Right atrium auricular region (tissue), 2 donors: Measurements from ENCODE around the gene HSD17B2. TPM values are rescaled to one million over a fixed set of nuclear protein-coding genes. Genes with fewer than 3 reads are reported as not detected.

ENCODE experiments used
- DNase-seq: peaks from one replicate; pipeline ENCODE4 v3.0.0-alpha.2; 2019; ENCODE audit warnings: low spot score
- H3K27ac ChIP-seq, 2 donors: fragments of 200-600 bp; sonication (generic); 1 replicate in 1 of 2; 2 replicates in 1 of 2; pipeline ENCODE4 v1.5.1; 2016 to 2019
- H3K27me3 ChIP-seq, 2 donors: fragments of 200-600 bp; sonication (generic); one replicate each; pipeline versions ENCODE4 v1.5.1 to v1.6.0; 2017 to 2019
- H3K36me3 ChIP-seq: fragments of 200-600 bp; sonication (generic); one replicate; pipeline ENCODE4 v1.5.1; 2016
- H3K4me1 ChIP-seq, 2 donors: fragments of 200-600 bp; sonication (generic); one replicate each; pipeline versions ENCODE4 v1.5.1 to v1.6.0; 2017 to 2019
- H3K4me3 ChIP-seq, 2 donors: fragments of 200-600 bp; sonication (generic); 1 replicate in 1 of 2; 2 replicates in 1 of 2; pipeline ENCODE4 v1.5.1; 2017 to 2019; ENCODE audit warnings: mild to moderate bottlenecking in 1 of 2, moderate library complexity in 1 of 2
- H3K9me3 ChIP-seq, 2 donors: fragments of 200-600 bp; sonication (generic); one replicate each; pipeline ENCODE4 v1.5.1; 2019
- CTCF ChIP-seq, 2 donors: fragments of 200-600 bp; sonication (generic); IDR thresholded peaks; one replicate each; pipeline ENCODE4 v1.5.1; 2019; ENCODE audit warnings: antibody characterized with exemption in 2 of 2
- total RNA-seq, 2 donors: library from RNA; depleted of rRNA; stranded (reverse); fragments of >200 nt; gene quantifications; one replicate each; pipeline ENCODE4 v1.1.0, GENCODE V29; 2016

Gene HSD17B2
- total RNA-seq, 2 donors from 2014 or later, result not detected

GRCh38 chr16:82119405-82119804 is 84.4 kb downstream of the HSD17B2 start:
- no peak overlapping the region for H3K27ac ChIP-seq
- no peaks in the 10 kb centered on the region for H3K9me3 ChIP-seq
- no peak for TF ChIP-seq CTCF (IDR thresholded peaks at IDR 0.05)
- peaks cover 0 to under 1% of the 10 kb centered on the region in 2 donors for H3K27me3 ChIP-seq
- no peaks in the 10 kb centered on the region for H3K36me3 ChIP-seq
- no peak overlapping the region for H3K4me3 ChIP-seq
- no peaks in the 10 kb centered on the region for H3K4me1 ChIP-seq
- no peak for DNase-seq

GRCh38 chr16:82124651-82125050 is 89.6 kb downstream of the HSD17B2 start:
- H3K27me3 ChIP-seq, result no peaks in the 10 kb centered on the region
- DNase-seq, result no peak
- no peak overlapping the region for H3K27ac ChIP-seq
- H3K9me3 ChIP-seq, result peaks cover 3 to 21% of the 10 kb centered on the region in 2 donors
- H3K36me3 ChIP-seq, result no peaks in the 10 kb centered on the region
- H3K4me1 ChIP-seq, result no peaks in the 10 kb centered on the region
- no peak for TF ChIP-seq CTCF (IDR thresholded peaks at IDR 0.05)
- H3K4me3 ChIP-seq, result no peak overlapping the region

- Histone ChIP-seq H3K9me3 (peaks cover 3 to 16% of the 10 kb centered on the region in 2 donors), H3K4me1 (no peaks in the 10 kb centered on the region), H3K27me3 (no peaks in the 10 kb centered on the region), H3K36me3 (no peaks in the 10 kb centered on the region), H3K27ac (no peak overlapping the region), H3K4me3 (no peak overlapping the region)
- no peak for TF ChIP-seq CTCF (IDR thresholded peaks at IDR 0.05)
- DNase-seq, result no peak
These were observed 94.8 kb downstream of the HSD17B2 start for GRCh38 chr16:82129881-82130280.

GRCh38 chr16:82133798-82134197 is 98.7 kb downstream of the HSD17B2 start:
- H3K4me3 ChIP-seq, result no peak overlapping the region
- peaks cover 0 to 6% of the 10 kb centered on the region in 2 donors for H3K4me1 ChIP-seq
- no peaks in the 10 kb centered on the region for H3K27me3 ChIP-seq
- no peak overlapping the region for H3K27ac ChIP-seq
- H3K36me3 ChIP-seq, result no peaks in the 10 kb centered on the region
- DNase-seq, result no peak
- TF ChIP-seq CTCF (IDR thresholded peaks at IDR 0.05), result no peak
- no peaks in the 10 kb centered on the region for H3K9me3 ChIP-seq

GRCh38 chr16:82134846-82135245 is 99.8 kb downstream of the HSD17B2 start:
- H3K27me3 ChIP-seq, result no peaks in the 10 kb centered on the region
- H3K4me3 ChIP-seq, result no peak overlapping the region
- H3K9me3 ChIP-seq, result no peaks in the 10 kb centered on the region
- no peak overlapping the region for H3K27ac ChIP-seq
- H3K4me1 ChIP-seq, result peaks cover 0 to 6% of the 10 kb centered on the region in 2 donors
- no peaks in the 10 kb centered on the region for H3K36me3 ChIP-seq
- no peak for DNase-seq
- TF ChIP-seq CTCF (IDR thresholded peaks at IDR 0.05), result no peak

- H3K9me3 ChIP-seq, result no peaks in the 10 kb centered on the region
- H3K4me3 ChIP-seq, result no peak overlapping the region
- no peak overlapping the region for H3K27ac ChIP-seq
- H3K36me3 ChIP-seq, result no peaks in the 10 kb centered on the region
- peaks cover 0 to 6% of the 10 kb centered on the region in 2 donors for H3K4me1 ChIP-seq
- H3K27me3 ChIP-seq, result no peaks in the 10 kb centered on the region
- TF ChIP-seq CTCF (IDR thresholded peaks at IDR 0.05), result no peak
- DNase-seq, result no peak
These were observed 100.8 kb downstream of the HSD17B2 start for GRCh38 chr16:82135844-82136243.
